Psoas muscle (tissue), 8 donors: Measurements from ENCODE around the gene IQGAP2. TPM values are rescaled to one million over a fixed set of nuclear protein-coding genes. Genes with fewer than 3 reads are reported as not detected.
A peak's percentile ranks its signal among the peaks of the same experiment; 100 is the strongest.

Source experiments
- ATAC-seq, 4 donors: fragments of 200-7000 bp; cut with Tn5 transposase; one replicate each; pipeline ENCODE4 v1.9.1; 2020; ENCODE audit warnings: moderate library complexity in 3 of 4, mild to moderate bottlenecking in 2 of 4
- DNase-seq, 2 donors: peaks; one replicate each; pipeline ENCODE4 v3.0.0-alpha.2; 2020
- H3K27ac ChIP-seq: fragments of 200-600 bp; one replicate; pipeline ENCODE4 v1.8.0; 2022
- H3K27me3 ChIP-seq, 3 donors: fragments of 200-600 bp in 1 of 3; one replicate each; pipeline versions ENCODE4 v1.6.1 to v1.8.0; 2013 to 2022; ENCODE audit warnings: low read length in 2 of 3, mild to moderate bottlenecking in 2 of 3, moderate library complexity in 1 of 3; ENCODE audit not compliant: insufficient read depth in 3 of 3
- H3K36me3 ChIP-seq, 2 donors: fragments of 200-600 bp in 1 of 2; one replicate each; pipeline versions ENCODE4 v1.6.1 to v1.8.0; 2013 to 2022; ENCODE audit warnings: low read depth in 1 of 2, mild to moderate bottlenecking in 1 of 2, moderate library complexity in 1 of 2; ENCODE audit not compliant: insufficient read depth in 1 of 2
- H3K4me1 ChIP-seq: fragments of 200-600 bp; one replicate; pipeline ENCODE4 v1.8.0; 2022
- H3K4me3 ChIP-seq: fragments of 200-600 bp; one replicate; pipeline ENCODE4 v1.8.0; 2022; ENCODE audit warnings: mild to moderate bottlenecking
- H3K9me3 ChIP-seq: fragments of 200-600 bp; one replicate; pipeline ENCODE4 v1.8.0; 2022
- WGBS, 3 donors: extraction: QIAGEN DNeasy Blood & Tissue Kit; methylation state at CpG; one replicate each; pipeline versions ENCODE4 v1.1.6 to v1.1.7; 2013; 5-methylcytosine and 5-hydroxymethylcytosine counted together
- intact Hi-C, 2 donors: fragments of 100-400 bp; cut with DNase I; formaldehyde crosslinking; loops; one replicate each; pipeline versions ENCODE4 v1.11.0 to v1.14.2; 2022
- polyA plus RNA-seq, 3 donors: library from polyadenylated mRNA; stranded (reverse); fragments of 200-250 nt; gene quantifications; one replicate each; pipeline ENCODE4 v1.2.3, GENCODE V29; 2013
- total RNA-seq, 4 donors: library from RNA; stranded (reverse); fragmentation: NEBNext Ultra II Directional in 2 of 4; extraction: Animal tissue kit (Norgen Biotek cat#: 25700) in 2 of 4; gene quantifications; one replicate each; pipeline versions ENCODE4 v1.2.1 to v1.2.4, GENCODE V29; 2021 to 2023
- TF ChIP-seq, protein P1 (sequence below): fragments of 200-600 bp; IDR thresholded peaks from one replicate; pipeline ENCODE4 v1.8.0; 2022; ENCODE audit warnings: antibody characterized with exemption
- donor health status: healthy with polysubstance abuse.
- donor health status: DM: no; HTN: no; CAD: no; lungs with moderate emphysema.
- donor health status: Bipolar disorder and iron deficiency.
- donor health status: healthy.
- donor health status: DM: yes; HTN: yes; CAD: no.
- donor health status: DM: no; HTN: no; CAD: no.
- donor health status: DM: no; HTN: no; CAD: no.
- donor health status: DM: yes; HTN: yes; CAD: no.

The IQGAP2 gene
- total and polyA plus RNA-seq, 7 donors = 0.52 to 4.3 (median 1.4) TPM

DNA sequence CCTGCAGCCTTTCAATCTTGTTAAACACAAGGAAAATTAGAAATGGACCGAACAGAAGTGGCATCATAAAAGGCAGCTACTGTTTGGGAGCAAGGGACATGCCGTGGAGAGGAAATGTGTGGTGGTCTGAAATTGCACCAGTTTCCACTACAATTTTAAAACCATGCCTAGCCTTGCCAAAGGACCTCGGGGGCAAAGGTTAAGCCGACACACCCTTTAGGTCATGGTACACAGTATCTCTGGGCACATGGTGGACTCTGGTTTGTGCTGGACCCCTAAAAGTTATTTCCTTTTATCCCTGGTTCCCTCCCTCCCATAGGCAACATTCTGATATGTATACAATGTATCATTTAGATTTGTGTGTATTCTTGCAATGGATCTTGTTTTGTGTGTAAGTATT is 142.1 kb downstream of the IQGAP2 start:
- TF ChIP-seq, protein P1, sequence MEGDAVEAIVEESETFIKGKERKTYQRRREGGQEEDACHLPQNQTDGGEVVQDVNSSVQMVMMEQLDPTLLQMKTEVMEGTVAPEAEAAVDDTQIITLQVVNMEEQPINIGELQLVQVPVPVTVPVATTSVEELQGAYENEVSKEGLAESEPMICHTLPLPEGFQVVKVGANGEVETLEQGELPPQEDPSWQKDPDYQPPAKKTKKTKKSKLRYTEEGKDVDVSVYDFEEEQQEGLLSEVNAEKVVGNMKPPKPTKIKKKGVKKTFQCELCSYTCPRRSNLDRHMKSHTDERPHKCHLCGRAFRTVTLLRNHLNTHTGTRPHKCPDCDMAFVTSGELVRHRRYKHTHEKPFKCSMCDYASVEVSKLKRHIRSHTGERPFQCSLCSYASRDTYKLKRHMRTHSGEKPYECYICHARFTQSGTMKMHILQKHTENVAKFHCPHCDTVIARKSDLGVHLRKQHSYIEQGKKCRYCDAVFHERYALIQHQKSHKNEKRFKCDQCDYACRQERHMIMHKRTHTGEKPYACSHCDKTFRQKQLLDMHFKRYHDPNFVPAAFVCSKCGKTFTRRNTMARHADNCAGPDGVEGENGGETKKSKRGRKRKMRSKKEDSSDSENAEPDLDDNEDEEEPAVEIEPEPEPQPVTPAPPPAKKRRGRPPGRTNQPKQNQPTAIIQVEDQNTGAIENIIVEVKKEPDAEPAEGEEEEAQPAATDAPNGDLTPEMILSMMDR = no peak
- H3K27ac ChIP-seq = no peak overlapping the region
- H3K4me1 ChIP-seq = no peaks in the 10 kb centered on the region

DNA sequence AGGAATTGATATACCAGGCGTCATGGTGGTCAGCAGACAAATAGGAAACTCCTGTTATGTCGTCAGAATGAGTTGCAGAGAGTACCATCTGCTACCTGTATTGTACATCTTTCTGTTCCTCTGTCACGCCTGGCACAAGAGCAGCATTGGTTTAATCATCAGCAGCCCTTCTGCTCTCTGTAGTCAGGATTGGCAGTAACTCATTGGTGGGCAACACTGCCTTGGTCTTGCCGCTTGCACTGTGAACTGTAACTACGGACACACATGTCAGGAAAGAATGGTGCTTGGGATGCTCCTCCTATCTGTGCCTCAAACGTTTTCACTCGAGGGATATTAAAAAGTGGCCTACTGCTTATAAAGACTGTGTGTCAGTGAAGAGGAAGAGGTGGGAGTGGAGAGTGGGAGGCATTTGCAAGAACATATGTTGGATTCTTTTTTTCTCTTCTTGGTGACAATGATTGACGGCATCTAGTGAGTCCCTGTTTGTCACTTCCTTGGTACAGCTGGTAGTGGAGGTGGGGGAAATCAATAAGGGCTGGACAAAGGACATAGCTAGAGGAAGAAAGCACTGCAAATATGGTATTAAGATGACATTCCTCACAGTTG is 143.5 kb downstream of the IQGAP2 start:
- intact Hi-C loops = no loop called here
- ATAC-seq (no peak), DNase-seq (no peak)
- Histone ChIP-seq H3K4me3 (no peak overlapping the region), H3K36me3 (no peaks in the 10 kb centered on the region), H3K27ac (no peak overlapping the region), H3K4me1 (no peaks in the 10 kb centered on the region), H3K27me3 (no peaks in the 10 kb centered on the region), H3K9me3 (no peaks in the 10 kb centered on the region)
- WGBS, 3 donors = 67 to 75% (median 70%) methylated on average over 8 of the region's 8 CpGs
- TF ChIP-seq, protein P1 = no peak

More for the DNA sequence above, 142.1 kb downstream of the IQGAP2 start:
- Histone ChIP-seq H3K27me3 (no peaks in the 10 kb centered on the region), H3K36me3 (no peaks in the 10 kb centered on the region), H3K9me3 (no peaks in the 10 kb centered on the region), H3K4me3 (no peak overlapping the region)
- WGBS, 3 donors = 80 to 84% (median 82%) methylated on average over 4 of the region's 4 CpGs
- ATAC-seq (no peak), DNase-seq (no peak)
- intact Hi-C loops = no loop called here

DNA sequence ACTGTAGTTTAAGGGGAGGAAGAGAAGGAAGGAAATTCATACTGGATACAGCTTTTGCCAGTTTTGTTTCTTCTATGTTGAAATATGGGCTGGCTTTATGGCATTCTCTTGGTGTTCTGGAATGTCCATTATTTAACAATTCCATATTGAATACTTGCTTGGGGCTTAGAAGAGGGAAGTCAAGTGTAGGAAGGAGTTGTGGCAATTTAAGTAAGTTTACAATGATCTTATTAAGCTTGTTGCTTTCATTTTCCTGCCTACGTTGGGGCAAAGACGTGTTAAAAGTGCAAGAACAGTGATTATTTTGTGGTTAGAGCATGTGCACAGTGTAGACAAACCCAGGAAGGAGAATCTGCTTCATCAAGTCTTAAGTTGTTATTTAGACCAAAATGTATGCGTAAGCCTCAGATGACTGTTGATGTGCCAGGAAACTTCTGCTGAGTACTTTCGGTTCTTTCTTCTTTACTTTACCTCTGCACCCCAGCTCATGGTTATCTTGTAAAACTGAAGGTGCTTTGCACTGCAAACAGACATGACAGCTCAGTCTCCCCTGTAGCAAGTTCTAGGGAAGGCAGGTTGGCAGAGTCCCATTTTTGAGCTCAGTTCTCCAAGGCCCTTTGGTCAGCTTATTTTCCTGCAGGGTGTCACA is 144.3 kb downstream of the IQGAP2 start:
- no peaks in the 10 kb centered on the region for H3K4me1 ChIP-seq
- DNase-seq (no peak), ATAC-seq (peak in 2 of 4 donors; percentile 49 to 56)
- H3K27me3 ChIP-seq = no peaks in the 10 kb centered on the region
- whole genome bisulfite sequencing, 3 donors = 47 to 58% (median 50%) methylated on average over 4 of the region's 4 CpGs
- TF ChIP-seq, protein P1 = no peak
- H3K36me3 ChIP-seq = no peaks in the 10 kb centered on the region
- H3K9me3 ChIP-seq = no peaks in the 10 kb centered on the region
- no peak overlapping the region for H3K4me3 ChIP-seq
- no peak overlapping the region for H3K27ac ChIP-seq
- intact Hi-C loops = no loop called here

DNA sequence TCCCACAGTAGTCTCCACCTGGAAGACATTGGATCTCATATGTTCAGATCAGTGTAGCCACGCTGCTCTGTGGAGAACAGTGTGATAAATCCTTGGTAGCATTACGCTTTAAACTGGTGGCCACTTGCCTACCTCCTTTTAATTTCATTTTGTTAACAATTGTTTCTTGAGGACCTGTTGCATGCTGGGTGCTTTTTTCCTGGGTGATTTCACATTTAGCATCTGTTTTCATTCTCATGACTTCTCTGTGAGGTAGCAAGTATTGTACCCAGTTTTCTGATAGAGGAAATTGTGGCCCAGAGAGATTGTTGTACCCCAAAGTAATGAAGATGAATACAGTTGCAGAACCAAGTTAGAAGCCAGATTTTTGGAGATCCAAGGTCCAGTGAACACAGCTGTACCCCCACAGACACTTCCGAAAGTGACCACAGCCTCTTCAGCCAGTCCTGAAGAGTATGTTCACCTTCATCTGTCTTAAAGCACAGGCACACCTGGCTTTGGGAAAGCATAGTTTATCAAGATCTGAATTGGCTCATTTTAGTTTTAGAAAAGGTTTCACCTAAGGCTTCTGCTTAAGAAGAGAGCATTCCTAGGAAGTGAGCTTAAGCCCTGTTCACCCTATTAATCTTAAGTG is 144.9 kb downstream of the IQGAP2 start:
- Histone ChIP-seq H3K36me3 (no peaks in the 10 kb centered on the region), H3K9me3 (no peaks in the 10 kb centered on the region), H3K27ac (no peak overlapping the region), H3K4me3 (no peak overlapping the region), H3K27me3 (no peaks in the 10 kb centered on the region), H3K4me1 (no peaks in the 10 kb centered on the region)
- DNase-seq (no peak), ATAC-seq (no peak)
- intact Hi-C loops = no loop called here
- TF ChIP-seq, protein P1 = no peak
- 80 to 87% (median 84%) methylated on average over 3 of the region's 3 CpGs for WGBS, 3 donors
